Colon (tissue), 2 donors: Measurements from ENCODE around the gene SEMA5A.

Experiments
- FAIRE-seq: peaks from 2 replicates; lab custom pipeline; 2012; peaks lifted over from hg19 to GRCh38; lab: Jason Lieb, UNC
- donor health status: control.
- donor health status: control.

SEMA5A gene

DNA sequence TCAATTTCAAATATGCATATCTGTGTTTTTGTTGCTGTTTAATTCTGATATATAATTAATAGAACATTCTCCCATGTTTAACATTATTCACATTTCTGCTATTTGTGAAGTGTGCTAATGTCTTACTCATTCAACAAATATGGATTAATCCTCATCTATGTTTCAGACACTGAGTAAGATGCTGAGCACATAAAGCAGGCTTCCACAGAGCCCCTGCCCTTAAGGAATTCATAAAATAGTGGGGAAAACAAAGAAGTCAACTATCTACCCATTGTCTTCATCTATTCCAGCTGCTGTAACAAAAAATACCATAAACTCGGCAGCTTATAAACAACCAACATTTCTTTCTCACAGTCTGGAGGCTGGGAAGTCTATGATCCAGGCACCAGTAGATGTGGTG, 333.3 kb downstream of the SEMA5A start:
- FAIRE-seq: no peak

DNA sequence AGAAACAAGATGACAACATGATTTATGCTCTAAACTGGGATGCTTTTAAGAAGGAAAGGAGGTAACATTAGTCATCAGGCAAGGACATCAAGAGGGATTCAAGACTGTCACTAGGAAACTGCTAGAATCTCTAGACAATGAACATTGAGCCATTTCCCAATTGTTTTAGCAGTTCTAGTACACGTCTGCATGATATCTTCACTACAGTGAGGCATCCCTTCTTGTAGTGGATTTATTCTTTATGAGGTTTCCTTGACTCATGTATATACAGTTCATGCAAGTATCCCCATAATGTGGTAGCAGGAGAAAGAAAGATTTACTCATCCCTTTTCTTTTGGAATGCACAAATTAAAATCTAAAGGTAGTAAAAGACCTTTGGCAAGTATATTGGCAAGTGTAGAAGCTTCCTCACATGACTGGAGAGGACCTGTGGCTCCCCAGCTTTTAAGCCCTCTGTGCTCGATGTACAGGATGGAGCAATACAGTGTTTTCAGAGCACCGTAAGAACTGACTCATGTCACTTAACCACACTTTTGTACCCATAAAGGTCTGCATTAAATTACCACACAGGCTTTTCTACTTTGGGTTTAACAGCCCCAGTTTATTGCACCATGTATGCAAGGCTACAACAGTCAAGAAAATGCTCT, 335.9 kb downstream of the SEMA5A start:
- FAIRE-seq: no peak

DNA sequence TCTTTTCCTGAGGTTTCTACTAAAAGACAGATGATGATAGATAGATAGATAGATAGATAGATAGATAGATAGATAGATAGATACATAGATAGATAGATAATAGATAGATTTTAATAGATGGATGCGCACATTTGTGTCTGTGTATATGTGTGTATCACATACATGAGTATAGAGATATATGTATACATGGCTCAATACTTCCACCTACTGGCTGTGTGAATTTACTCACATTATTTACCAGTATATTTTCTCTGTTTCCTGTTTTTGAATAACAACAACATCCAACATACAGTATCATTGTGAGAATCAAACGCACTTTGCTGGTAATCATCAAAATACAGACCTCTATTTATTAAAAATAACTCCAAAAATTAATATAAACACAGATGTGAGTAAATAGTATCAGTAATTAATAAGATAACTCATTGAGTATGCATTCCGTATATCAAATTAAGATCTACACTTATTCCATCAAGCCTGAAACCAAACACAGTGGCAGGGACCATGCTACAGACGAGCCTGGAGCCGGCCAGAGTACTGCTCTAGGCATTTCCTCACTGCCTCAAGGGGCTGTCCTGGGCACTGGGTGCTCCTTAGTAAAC, 338.0 kb downstream of the SEMA5A start:
- FAIRE-seq: peak; percentile 61

DNA sequence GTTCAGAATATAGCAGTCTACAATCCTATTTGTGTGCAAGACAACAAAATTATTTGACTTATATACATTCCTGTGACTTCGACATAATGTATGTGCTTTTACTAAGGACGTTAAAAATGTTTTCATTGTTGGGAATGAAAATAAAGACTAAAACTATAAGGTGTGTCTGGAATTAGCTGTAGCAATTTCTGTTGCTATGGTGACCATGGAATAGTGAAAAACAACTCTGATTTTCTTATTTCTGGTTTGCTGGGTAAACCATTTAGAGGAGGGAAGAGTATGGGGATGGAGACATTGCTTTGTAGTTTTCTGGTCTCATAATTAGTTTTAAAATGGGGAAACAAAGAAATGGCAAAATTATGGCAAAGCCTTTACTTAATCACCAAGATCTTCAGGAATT, 343.2 kb downstream of the SEMA5A start:
- FAIRE-seq: no peak

DNA sequence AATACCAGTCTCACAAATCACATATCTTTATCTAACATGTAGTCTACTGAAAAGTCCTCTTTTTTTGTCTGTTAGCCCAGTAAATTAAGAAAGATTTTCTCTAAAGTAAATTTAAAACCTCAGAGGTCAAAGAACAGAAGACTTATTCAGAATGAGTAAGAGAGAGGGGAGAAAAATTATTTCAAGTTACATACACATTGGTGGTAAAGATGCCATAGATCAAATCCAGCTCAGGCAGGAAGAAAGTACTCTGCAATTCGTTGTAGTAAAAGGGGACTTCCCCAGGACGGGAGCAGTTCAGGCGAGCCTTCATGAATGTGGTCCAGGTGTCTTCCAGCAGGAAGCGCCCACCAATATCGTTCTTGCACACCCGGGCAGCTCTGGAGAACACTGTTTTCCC, 344.1 kb downstream of the SEMA5A start:
- no peak for FAIRE-seq

DNA sequence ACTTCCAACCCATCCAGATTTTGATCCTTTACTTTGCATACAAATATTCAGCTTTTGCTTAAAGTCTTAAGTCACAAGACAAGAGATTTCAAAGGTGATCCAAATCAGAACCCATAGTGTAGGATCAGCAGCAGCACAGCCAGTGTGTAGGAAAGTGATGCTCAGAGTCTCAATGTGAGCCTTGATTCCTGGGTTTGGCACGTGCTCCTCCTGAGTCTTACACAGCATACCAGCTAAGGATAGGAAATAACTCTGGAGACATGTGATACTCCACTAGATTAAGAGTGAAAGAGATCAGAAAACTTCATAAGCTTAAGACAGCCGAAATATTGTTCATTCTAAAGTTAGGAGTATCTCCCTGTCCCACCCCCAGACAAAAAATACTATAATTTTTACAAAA, 344.9 kb downstream of the SEMA5A start:
- no peak for FAIRE-seq

DNA sequence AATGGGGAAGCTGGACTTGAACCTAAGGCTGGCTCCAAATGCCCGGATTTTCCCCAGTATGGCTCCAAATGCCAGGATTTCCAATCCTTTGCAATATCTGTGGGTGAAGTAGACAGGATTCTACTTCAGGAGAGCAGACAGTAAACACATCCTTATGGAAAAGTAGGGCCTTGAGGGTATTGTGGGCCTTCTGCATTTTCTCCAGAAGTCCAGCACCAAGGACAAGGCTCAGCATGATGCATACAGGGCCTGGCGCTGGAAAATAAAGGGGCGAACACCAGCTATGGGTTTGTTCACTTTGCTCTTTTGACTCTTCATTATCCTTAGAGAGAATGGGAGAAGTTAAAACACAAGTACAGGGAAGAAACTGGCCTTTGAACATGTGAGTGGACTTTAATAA, 347.5 kb downstream of the SEMA5A start:
- no peak for FAIRE-seq

DNA sequence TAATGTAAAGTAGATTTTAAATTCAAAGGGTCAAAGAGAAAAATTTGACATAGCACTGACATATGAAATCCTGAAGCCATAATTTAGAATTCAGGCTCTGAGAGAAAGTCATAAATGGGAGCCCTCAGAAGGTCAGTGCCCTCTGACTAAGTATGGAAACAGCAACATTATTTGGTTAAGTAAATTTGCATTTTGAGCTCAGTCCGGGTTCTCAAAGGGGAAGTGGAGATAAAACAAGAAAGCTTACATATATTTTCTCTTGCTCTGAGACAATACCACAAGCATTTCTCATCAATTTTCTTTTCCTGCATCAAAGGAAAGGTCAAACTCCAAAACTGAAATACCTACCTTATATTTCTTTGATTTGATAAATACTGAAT, 348.0 kb downstream of the SEMA5A start:
- no peak for FAIRE-seq

DNA sequence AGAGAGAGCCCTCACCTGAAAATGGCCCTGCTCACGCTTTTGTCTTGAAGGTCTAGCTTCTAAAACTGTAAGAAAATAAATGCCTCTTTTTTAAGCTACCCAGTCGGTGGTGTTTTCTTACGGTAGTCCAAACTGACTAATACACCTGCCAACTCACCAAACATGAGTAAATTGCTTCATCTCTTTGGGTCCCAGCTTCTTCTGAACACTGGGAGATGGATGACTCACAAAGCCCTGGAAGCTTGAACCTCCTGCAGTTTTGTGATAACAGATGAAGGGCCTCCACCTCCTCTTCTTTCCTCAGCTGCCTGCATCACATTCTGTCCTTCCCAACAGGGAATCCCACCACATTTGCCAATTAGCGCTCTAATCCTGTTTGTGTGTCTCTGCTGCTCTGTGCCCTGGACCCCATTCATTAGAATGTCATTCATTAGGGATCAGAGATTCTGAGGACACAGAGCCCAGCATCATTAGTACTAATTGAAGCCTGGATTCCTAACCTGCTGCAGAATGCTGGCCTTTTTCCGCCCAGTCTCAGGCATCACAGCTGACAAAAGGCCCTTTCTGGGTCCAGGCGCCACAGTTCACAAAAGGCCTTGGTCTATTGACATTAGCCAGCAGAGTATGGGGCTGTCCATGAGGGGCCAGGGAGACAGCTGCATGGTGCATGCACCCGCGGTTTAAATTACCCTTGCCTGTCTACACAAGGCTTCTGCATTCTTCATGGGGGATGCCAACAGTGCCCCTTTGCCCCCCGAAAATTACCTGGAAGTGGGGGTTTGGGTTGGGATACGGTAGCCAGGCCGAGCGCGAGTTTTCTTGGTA, 349.3 kb downstream of the SEMA5A start:
- no peak for FAIRE-seq

DNA sequence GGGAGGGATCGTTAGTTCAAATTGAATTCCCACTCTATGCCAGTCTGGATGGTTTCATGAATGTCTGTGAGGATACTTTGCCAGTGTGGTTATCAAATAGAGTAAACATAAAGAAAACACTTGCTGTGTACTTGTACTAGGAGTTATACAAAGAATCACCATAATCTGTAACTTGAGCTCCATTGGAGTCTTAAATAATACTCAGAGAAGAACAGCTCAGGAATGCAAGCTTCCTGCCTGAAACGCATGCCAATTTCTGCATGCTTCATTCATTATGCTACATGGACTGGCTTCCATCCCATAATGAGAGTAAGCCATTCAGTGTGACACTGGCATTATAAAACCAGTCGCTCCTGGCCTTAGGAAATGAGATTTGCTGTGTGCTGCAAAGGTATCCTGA, 351.4 kb downstream of the SEMA5A start:
- FAIRE-seq: no peak

DNA sequence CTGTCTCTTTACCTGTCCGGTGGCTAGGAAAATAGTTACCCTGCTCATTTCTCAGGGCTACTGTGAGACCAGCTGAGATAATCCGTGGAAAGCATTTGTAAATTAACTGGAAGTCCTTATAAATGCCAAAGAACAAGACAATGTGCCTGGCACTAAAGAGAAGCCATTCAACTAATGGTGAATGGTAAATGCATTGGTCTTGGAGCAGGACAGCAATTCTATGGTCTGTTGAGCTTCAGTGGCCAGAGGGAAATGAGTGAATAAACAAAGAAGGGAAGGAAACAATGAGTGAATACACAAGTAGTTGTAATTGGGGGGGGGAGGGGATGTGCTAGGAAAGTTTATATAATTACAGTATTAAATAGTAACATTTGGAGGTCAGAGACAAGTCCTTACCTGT, 353.6 kb downstream of the SEMA5A start:
- FAIRE-seq: no peak

DNA sequence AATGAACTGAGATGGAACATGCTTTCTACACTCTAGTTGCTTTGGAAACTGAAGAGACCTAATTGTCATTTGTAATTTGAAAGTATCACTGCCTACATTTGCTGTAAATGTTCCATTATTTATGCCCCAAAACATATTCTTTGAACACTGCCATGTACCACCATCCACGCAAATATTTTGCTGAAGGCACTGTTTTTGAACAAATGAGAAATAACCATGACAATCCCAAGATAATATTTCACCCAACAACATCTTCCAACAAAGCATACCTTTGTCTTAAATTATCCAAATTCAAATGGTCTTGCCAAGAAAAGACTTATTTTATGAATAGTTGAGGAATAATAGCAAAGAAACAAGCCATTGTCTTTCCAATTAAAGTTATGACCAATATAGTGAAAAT, 356.2 kb downstream of the SEMA5A start:
- no peak for FAIRE-seq

DNA sequence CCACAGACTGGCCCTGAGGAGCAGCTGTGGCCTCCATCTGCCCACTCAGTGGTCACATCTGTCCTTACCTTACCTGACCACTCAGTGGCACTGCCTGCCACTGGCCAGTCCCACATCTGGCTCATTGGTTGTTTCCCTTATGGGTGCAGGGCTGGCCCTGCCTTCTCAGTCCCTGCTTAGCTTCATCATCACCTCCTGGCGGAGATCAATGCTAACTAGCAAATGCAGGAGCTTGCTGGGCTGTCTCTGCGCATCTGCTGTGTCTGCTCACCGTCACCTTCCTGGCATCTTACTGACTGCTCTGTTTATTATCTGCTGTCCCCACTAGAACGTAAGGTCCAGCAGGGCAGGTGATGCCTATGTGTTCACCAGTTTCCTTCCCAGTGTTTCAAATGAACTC, 356.9 kb downstream of the SEMA5A start:
- FAIRE-seq: no peak

DNA sequence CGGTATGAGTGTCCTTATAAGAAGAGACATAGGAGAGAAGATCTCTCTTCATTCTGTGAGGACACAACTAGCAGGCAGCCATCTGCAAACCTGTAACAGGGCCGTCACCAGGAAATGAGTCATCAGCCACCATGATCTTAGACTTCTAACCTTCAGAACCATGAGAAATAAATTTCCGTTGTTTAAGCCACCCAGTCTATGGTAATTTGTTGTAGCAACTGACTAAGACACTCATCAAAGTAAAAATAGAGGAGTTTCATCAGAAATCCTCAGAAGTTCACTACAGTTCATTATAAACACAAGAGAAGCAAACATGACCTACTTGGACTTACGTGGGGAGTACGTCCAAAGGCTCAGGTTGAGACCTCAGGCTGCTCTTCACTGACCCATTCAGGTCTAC, 357.7 kb downstream of the SEMA5A start:
- FAIRE-seq: no peak

DNA sequence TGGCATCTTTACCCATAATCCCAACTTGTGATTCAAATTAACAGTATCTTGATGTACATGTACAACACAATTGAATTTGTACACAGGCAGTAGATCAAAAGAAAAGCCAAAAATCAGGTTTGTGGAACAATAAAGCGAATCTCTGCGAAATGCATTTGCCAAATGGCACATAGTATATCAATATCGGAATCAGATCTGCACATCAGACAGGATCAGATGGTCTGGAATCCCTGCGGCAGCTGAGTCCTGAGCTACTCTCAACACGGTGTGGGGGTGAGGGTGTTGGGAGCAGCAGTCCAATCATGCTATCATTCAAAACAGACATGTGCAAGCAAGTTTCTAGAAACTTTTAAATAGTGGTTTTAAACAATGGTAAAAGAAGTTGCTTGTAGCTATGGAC, 358.3 kb downstream of the SEMA5A start:
- no peak for FAIRE-seq

DNA sequence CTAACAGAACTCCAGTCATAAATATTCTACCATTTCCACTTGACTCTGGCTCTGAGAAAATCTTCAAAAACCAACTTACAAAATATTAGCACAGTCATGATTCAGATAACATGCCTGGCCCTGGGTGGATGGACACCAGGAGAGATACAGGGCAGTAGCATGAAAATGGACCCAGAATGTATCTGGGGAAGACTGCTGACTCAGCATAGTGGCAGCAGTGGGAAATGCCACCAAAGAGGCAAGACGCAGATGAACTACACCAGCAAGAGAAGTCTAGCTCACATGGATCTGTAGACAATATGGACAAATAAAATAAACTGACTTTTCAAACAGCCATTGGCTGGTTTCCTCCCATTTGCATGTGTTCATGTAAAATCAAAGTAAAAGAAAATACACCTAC, 359.8 kb downstream of the SEMA5A start:
- FAIRE-seq: no peak

DNA sequence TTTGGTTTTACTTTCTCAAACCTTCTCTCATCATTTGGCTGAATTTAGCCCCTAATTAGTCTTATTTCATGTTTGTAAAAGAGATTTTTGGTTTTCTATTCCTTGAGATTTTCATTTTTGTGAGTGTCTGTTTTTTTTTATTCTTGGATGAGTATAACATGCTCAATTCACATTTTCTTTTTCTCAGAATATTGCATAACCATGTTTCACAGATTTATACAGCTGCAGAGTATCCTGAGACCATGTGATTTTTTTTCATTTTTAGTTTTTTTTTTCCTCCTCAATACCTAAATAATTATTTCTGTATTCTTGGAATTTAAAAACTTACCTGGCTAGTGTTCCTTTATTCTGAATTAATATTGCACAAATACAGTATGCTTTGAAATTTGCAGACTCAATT, 361.9 kb downstream of the SEMA5A start:
- FAIRE-seq: no peak

DNA sequence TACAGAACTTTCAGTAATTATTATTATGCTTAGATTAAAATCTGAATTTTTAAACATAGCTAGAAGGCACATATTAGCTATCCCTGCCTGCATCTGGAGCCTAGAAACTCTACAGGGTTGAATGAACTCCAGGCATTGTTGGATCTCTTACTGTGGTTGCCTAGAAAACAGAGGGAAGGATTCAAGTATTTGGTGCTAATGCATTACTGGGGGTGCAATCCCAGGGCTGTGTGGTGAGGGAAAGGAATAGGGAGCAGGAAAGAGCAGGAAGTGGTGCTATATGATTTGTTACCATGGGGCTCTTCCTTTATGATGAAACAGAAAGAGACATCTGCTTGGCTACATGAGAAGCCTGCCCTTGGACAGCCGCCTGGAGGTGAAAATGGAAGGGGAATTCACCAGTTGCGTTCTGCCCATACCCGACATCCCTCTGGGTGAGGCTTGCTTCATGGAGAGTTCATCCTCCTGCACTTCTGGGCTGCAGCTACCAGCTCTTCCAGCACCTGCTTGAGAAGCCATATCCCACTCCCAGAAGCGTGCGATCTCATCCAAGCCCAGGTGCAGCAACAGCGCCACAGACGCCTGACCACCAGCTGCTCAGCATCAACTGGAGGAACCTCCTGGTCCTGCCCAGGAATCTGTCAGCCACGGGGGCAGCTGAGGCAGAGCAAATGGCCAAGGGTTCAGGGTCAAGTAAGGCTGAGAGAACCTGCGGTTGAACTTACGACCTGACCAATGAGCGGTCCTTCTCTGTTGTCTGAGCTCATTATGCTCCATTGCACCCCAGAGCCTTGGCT, 362.8 kb downstream of the SEMA5A start:
- FAIRE-seq: no peak

DNA sequence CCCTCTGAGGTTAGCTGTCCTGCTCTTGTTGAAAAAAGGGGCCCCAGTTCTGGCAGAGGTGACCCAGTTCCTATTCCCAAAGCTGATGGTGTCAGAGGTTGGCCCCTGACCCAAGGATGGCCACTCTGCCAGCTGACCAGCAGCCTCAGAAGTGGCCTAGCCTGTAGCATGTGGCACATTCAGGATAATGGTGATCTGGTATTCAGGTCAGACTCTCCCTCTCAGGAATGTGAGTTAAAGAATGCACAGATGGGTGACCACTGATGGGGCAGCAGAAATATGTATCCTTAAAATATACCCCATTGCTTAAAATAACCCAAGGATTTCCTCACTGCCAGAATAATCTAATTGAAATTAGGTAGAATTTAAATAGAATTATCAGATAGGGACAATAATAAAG, 369.2 kb downstream of the SEMA5A start:
- no peak for FAIRE-seq

DNA sequence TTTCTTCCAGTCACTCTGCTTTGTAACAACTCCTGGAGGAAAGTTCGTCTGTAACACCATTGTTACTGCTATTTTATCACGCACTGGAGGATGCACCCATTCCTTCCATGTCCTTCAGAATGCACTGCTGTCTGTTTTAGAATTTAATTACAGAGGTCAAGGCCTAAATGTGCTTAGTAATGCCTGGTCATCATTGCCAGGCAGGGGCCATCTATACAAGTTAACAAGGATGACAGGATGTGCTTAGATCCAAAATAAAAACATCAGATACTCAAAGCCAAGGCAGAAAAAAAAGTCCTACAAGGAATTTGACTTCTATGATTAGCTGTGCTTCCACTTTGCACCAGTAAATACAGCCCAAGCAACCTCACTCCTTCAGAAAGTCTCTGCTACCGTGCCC, 371.4 kb downstream of the SEMA5A start:
- FAIRE-seq: no peak

DNA sequence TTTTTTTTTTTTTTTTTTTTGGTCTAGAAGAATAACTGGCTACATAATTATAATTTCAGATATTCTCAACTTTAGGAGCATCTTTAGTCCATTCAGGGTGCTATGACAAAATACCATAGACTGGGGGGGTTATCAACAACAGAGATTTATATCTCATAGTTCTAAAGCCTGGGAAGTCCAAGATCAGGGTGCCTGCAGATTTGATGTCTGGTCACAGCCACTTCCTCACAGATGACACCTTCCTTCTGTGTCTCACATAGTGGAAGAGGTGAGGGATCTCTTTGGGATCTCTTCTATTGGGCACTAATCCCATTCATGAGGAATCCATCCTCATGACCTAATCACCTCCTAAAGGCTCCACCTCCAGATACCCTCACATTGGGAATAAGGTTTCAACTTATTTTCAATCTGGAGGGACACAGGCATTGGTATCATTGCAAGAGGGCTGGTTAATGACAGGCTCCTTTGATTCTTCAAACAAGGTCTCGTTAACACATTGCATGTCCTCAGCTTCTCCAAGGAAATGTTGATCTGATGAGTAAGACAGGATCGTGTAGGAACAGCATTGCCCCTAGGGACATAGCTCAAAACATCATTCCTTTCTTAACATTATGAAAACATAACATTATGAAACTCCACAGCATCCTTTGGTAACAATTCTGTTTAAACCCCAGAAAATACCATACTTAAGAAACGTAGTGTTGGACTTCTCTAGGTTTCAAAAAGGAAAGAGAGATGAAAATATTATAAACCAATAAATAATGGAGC, 372.4 kb downstream of the SEMA5A start:
- FAIRE-seq: no peak

DNA sequence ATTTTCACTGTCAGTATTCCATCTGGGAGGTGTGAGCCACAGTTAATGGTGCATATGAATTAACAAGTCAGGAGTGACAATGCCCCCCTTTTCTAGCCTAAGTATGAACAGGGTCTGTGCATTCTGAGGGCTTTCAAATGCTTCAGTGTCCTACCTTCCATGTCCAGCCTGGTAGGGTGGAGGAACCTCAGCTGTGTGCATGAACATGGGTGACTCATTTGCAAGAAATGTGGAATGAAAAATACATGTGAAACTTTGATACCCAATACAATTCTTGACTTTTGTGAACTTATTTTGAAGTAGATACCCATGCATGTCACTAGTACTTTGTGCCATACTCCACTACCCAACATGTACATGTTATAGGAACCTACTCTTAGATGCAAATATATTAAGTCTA, 375.8 kb downstream of the SEMA5A start:
- FAIRE-seq: no peak
